Caco-2 (cell line): Measurements from ENCODE around the gene TRIM15. TPM values are rescaled to one million over a fixed set of nuclear protein-coding genes. Genes with fewer than 3 reads are reported as not detected.

Experiments
- BruUV-seq: library from RNA; stranded (reverse); fragments of 400-500 nt; replicated peaks from 2 replicates; lab custom pipeline; 2021; lab: Mats Ljungman, UMichigan
- CTCF ChIA-PET: fragments of 300-600 bp; sonication (Branson Sonifier 250); formaldehyde crosslinking; loops from one replicate; lab custom pipeline; 2022; ENCODE audit warnings: antibody characterized with exemption; lab: Charles Lee
- POLR2A ChIA-PET: fragments of 300-600 bp; sonication (Branson Sonifier 250); formaldehyde crosslinking; loops from one replicate; lab custom pipeline; 2022; ENCODE audit warnings: antibody characterized with exemption; lab: Charles Lee
- DNase-seq, 2 experiments: peaks; one replicate each; pipeline versions ENCODE4 v3.0.0 to v3.0.0-alpha.2; 2020 to 2022
- H3K27me3 ChIP-seq: replicated peaks from 2 replicates; pipeline ENCODE4 v1.6.0; 2011; ENCODE audit warnings: low read length; ENCODE audit not compliant: control insufficient read depth, insufficient read depth
- H3K36me3 ChIP-seq: 2 replicates; pipeline ENCODE4 v1.5.1; 2011; ENCODE audit warnings: low read length; ENCODE audit not compliant: control insufficient read depth, insufficient read depth
- H3K4me1 ChIP-seq: fragments of 250-450 bp; sonication (Bioruptor Pico); 2 replicates; pipeline ENCODE4 v1.5.1; 2020; ENCODE audit warnings: mild to moderate bottlenecking
- H3K4me3 ChIP-seq: 2 replicates; pipeline ENCODE4 v1.5.1; 2011; ENCODE audit warnings: low read depth, mild to moderate bottlenecking, control low read depth, low read length
- H3K9me3 ChIP-seq: fragments of 250-450 bp; sonication (Bioruptor Pico); 2 replicates; pipeline ENCODE4 v1.5.1; 2020; ENCODE audit warnings: mild to moderate bottlenecking, moderate library complexity
- H3K27ac Mint-ChIP-seq: one replicate; pipeline ENCODE4 v1.8.0; 2022; ENCODE audit warnings: mixed read lengths; ENCODE audit not compliant: unreplicated experiment
- H3K27me3 Mint-ChIP-seq: one replicate; pipeline ENCODE4 v1.8.0; 2022; ENCODE audit warnings: mixed read lengths; ENCODE audit not compliant: insufficient read depth, unreplicated experiment
- H3K36me3 Mint-ChIP-seq: one replicate; pipeline ENCODE4 v1.8.0; 2022; ENCODE audit warnings: mild to moderate bottlenecking, mixed read lengths; ENCODE audit not compliant: insufficient read depth, unreplicated experiment
- H3K4me1 Mint-ChIP-seq: one replicate; pipeline ENCODE4 v1.8.0; 2022; ENCODE audit warnings: low read depth, mixed read lengths; ENCODE audit not compliant: unreplicated experiment
- H3K4me3 Mint-ChIP-seq: one replicate; pipeline ENCODE4 v1.8.0; 2022; ENCODE audit warnings: mild to moderate bottlenecking, moderate library complexity, mixed read lengths; ENCODE audit not compliant: unreplicated experiment
- H3K9me3 Mint-ChIP-seq: one replicate; pipeline ENCODE4 v1.8.0; 2022; ENCODE audit warnings: mixed read lengths; ENCODE audit not compliant: unreplicated experiment
- intact Hi-C: fragments of 100-400 bp; cut with micrococcal nuclease; formaldehyde crosslinking; loops from one replicate; pipeline ENCODE4 v1.10.0; 2022; ENCODE audit not compliant: unreplicated experiment
- total RNA-seq: library from RNA; stranded (reverse); gene quantifications from 2 replicates; pipeline ENCODE4 v1.2.3, GENCODE V29; 2022
- TF ChIP-seq, protein P1 (sequence below), 2 experiments: fragments of 200-600 bp in 1 of 2; IDR thresholded peaks; 1 replicate in 1 of 2; 2 replicates in 1 of 2; pipeline versions ENCODE4 v1.5.1 to v1.8.0; 2011 to 2022; ENCODE audit warnings: antibody characterized with exemption in 1 of 2, control low read depth in 1 of 2, inconsistent platforms in 1 of 2, low read depth in 1 of 2, low read length in 1 of 2, mild to moderate bottlenecking in 1 of 2, moderate library complexity in 1 of 2; ENCODE audit not compliant: insufficient read depth in 1 of 2, severe bottlenecking in 1 of 2, unreplicated experiment in 1 of 2

TRIM15 gene
- total RNA-seq, 1 experiment from 2014 or later: 6.9 TPM

DNA sequence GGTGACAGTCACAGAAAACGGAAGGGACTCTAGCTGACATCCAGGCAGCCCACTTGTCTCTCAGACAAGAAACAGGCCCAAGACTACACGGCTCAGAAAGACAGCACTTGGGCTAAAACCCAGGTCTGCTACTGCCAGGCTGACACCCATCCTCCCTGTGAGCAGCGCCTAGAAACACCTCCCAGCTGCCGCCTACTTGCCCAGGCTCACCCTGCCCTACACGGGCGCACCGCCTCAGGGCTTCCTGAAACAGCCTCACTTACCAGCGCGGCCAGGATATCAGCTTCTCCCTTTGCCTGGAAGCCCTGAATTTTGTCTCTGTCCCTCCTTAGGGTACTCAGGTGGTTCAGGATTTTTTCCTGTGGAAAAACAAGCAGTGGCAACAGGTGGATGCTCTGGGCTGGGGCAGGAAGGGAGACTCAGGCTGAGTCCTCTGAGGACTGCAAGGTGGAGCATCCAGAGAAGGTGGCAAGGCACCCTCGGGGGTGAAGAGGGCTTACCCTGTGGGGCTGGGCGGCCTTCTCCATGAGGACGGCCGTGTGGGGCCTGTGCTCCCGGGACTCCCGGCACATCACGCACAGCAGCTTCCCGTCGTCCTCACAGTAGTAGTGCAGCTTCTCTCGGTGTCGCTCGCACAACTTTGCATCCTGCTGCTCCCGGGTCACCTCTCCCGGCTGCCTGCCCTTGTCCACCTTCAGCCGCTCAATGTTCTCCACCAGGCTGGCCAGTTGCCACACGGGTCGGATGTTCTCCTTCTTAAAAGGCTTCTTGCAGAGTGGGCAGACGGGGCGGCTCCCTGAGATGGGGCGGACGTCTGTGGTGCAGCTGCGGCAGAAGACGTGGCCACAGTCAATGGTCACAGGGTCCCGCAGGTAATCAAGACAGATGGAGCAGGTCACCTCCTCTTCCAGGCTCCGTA, 35.1 kb downstream of the TRIM15 start:
- ChIA-PET CTCF (no interaction called here), POLR2A (no interaction called here)
- TF ChIP-seq, protein P1, sequence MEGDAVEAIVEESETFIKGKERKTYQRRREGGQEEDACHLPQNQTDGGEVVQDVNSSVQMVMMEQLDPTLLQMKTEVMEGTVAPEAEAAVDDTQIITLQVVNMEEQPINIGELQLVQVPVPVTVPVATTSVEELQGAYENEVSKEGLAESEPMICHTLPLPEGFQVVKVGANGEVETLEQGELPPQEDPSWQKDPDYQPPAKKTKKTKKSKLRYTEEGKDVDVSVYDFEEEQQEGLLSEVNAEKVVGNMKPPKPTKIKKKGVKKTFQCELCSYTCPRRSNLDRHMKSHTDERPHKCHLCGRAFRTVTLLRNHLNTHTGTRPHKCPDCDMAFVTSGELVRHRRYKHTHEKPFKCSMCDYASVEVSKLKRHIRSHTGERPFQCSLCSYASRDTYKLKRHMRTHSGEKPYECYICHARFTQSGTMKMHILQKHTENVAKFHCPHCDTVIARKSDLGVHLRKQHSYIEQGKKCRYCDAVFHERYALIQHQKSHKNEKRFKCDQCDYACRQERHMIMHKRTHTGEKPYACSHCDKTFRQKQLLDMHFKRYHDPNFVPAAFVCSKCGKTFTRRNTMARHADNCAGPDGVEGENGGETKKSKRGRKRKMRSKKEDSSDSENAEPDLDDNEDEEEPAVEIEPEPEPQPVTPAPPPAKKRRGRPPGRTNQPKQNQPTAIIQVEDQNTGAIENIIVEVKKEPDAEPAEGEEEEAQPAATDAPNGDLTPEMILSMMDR (IDR thresholded peaks at IDR 0.05; ENCODE audit: insufficient read depth in 1 of 2, low read depth in 1 of 2, low read length in 1 of 2, severe bottlenecking in 1 of 2, unreplicated experiment in 1 of 2): no peak
- Mint-ChIP-seq H3K36me3 (peaks cover 34% of the 10 kb centered on the region), H3K27me3 (no peaks in the 10 kb centered on the region), H3K27ac (no peak overlapping the region), H3K4me1 (no peaks in the 10 kb centered on the region), H3K4me3 (no peak overlapping the region), H3K9me3 (no peaks in the 10 kb centered on the region)
- no TSS peak for BruUV-seq
- H3K36me3 ChIP-seq: peaks cover 1% of the 10 kb centered on the region
- no peak for DNase-seq
- H3K9me3 ChIP-seq: no peaks in the 10 kb centered on the region
- H3K27me3 ChIP-seq: no peaks in the 10 kb centered on the region
- intact Hi-C loops: no loop called here
- H3K4me1 ChIP-seq: 0 out of 2 replicates have a peak, but pooled peaks cover 5% of the 10 kb centered on the region
- H3K4me3 ChIP-seq: no peak overlapping the region

DNA sequence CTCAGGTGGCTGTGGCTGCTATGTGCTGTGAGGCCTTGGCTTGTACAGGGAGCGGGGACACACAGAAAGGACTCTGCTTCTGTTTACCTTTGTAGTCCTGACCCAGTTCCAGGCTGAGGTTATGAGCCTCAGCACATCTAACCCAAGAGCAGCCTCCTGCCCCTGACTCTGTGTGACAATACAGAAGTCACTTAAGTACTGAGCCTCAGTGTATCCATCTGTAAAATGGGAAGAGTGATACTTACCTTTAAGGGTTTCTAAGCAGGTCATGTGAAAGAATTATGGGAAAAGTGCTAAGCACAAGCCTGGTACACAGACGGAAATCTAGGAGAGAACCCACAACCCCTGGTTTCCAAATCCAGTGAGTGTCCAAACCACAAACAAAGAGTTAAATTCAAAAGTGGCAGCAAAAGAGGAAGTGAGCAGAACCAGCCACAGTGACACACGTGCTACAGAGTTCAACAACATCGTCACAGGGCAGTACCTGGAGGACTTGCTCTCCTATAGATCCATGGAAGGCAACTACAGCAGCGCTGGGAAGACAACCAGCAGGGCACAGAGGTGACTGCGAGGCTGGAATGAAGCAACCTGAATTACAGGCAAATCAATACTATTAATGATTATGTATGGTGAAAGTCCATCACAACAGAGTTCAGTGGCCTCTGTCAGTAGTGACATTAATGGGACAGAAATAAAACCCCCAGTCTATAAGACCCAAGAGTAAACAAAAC, 37.4 kb downstream of the TRIM15 start:
- peaks cover 3% of the 10 kb centered on the region; the same call in 1 of the 2 replicates for H3K36me3 ChIP-seq

GRCh38 chr6:30202366-30202765, 39.0 kb downstream of the TRIM15 start:
- H3K4me1 Mint-ChIP-seq: peaks cover 12% of the 10 kb centered on the region
- BruUV-seq: no TSS peak
- no peak for DNase-seq
- TF ChIP-seq, protein P1 (IDR thresholded peaks at IDR 0.05; ENCODE audit: insufficient read depth in 1 of 2, low read depth in 1 of 2, low read length in 1 of 2, severe bottlenecking in 1 of 2, unreplicated experiment in 1 of 2): no peak
- peaks cover 48% of the 10 kb centered on the region for H3K36me3 Mint-ChIP-seq
- no peaks in the 10 kb centered on the region for H3K27me3 Mint-ChIP-seq
- intact Hi-C loops: no loop called here
- H3K4me3 Mint-ChIP-seq: no peak overlapping the region
- no peak overlapping the region for H3K4me3 ChIP-seq
- peaks cover 23% of the 10 kb centered on the region for H3K4me1 ChIP-seq
- no peak overlapping the region for H3K27ac Mint-ChIP-seq
- CTCF ChIA-PET: no interaction called here
- no peaks in the 10 kb centered on the region for H3K9me3 ChIP-seq
- H3K9me3 Mint-ChIP-seq: no peaks in the 10 kb centered on the region
- POLR2A ChIA-PET: interaction anchor here (1.0 kb wide), 1 partner anchor 11 kb away, joined by 8 read pairs; the partner anchor contains the start of gene TRIM26
- H3K36me3 ChIP-seq: peaks cover 3% of the 10 kb centered on the region; the same call in 1 of the 2 replicates
- H3K27me3 ChIP-seq: no peaks in the 10 kb centered on the region

More for the DNA sequence above, 37.4 kb downstream of the TRIM15 start:
- no peaks in the 10 kb centered on the region for H3K4me1 Mint-ChIP-seq
- no TSS peak for BruUV-seq
- ChIA-PET CTCF (no interaction called here), POLR2A (no interaction called here)
- DNase-seq: no peak
- TF ChIP-seq, protein P1 (IDR thresholded peaks at IDR 0.05; ENCODE audit: insufficient read depth in 1 of 2, low read depth in 1 of 2, low read length in 1 of 2, severe bottlenecking in 1 of 2, unreplicated experiment in 1 of 2): no peak
- peaks cover 49% of the 10 kb centered on the region for H3K36me3 Mint-ChIP-seq
- Histone ChIP-seq H3K4me1 (peaks cover 10% of the 10 kb centered on the region), H3K9me3 (no peaks in the 10 kb centered on the region), H3K4me3 (no peak overlapping the region), H3K27me3 (no peaks in the 10 kb centered on the region)
- H3K27ac Mint-ChIP-seq: no peak overlapping the region
- no peak overlapping the region for H3K4me3 Mint-ChIP-seq
- no peaks in the 10 kb centered on the region for H3K9me3 Mint-ChIP-seq
- H3K27me3 Mint-ChIP-seq: no peaks in the 10 kb centered on the region
- intact Hi-C loops: no loop called here
